Liver (tissue), 9 donors: ENCODE measurements around the gene ARHGEF4. TPM values are rescaled to one million over a fixed set of nuclear protein-coding genes. Genes with fewer than 3 reads are reported as not detected.

Source experiments
- DNase-seq: peaks from one replicate; pipeline ENCODE4 v3.0.0-alpha.2; 2017; ENCODE audit warnings: low spot score
- H3K27ac ChIP-seq, 2 donors: one replicate each; pipeline ENCODE4 v1.7.0; 2013; ENCODE audit warnings: inconsistent platforms in 2 of 2, low read length in 2 of 2, control low read depth in 1 of 2, low read depth in 1 of 2, mild to moderate bottlenecking in 1 of 2
- H3K27me3 ChIP-seq, 4 donors: one replicate each; pipeline versions ENCODE4 v1.6.1 to v1.7.0; 2013; ENCODE audit warnings: low read length in 3 of 4, inconsistent platforms in 1 of 4, mild to moderate bottlenecking in 1 of 4, moderate library complexity in 1 of 4; ENCODE audit not compliant: control insufficient read depth in 4 of 4, insufficient read depth in 4 of 4
- H3K36me3 ChIP-seq, 4 donors: one replicate each; pipeline versions ENCODE4 v1.6.1 to v1.7.0; 2013; ENCODE audit warnings: low read length in 3 of 4, mild to moderate bottlenecking in 3 of 4, low read depth in 1 of 4, moderate library complexity in 1 of 4; ENCODE audit not compliant: control insufficient read depth in 4 of 4, insufficient read depth in 3 of 4
- H3K4me1 ChIP-seq, 4 donors: one replicate each; pipeline versions ENCODE4 v1.6.1 to v1.7.0; 2013; ENCODE audit warnings: low read length in 3 of 4, mild to moderate bottlenecking in 3 of 4, moderate library complexity in 1 of 4; ENCODE audit not compliant: control insufficient read depth in 4 of 4, insufficient read depth in 4 of 4
- H3K4me3 ChIP-seq, 3 donors: one replicate each; pipeline versions ENCODE4 v1.6.1 to v1.7.0; 2013; ENCODE audit warnings: low read length in 3 of 3, control low read depth in 1 of 3, low read depth in 1 of 3, mild to moderate bottlenecking in 1 of 3
- H3K9ac ChIP-seq, 2 donors: one replicate each; pipeline ENCODE4 v1.7.0; 2013; ENCODE audit warnings: low read length in 2 of 2, mild to moderate bottlenecking in 2 of 2, moderate library complexity in 2 of 2, control low read depth in 1 of 2, low read depth in 1 of 2
- H3K9me3 ChIP-seq, 4 donors: one replicate each; pipeline versions ENCODE4 v1.6.1 to v1.7.0; 2013; ENCODE audit warnings: low read length in 3 of 4; ENCODE audit not compliant: control insufficient read depth in 4 of 4
- ATF3 ChIP-seq: IDR thresholded peaks from 2 replicates; pipeline ENCODE4 v1.6.1; 2016; ENCODE audit warnings: antibody characterized with exemption
- CTCF ChIP-seq: fragments of 150-350 bp; IDR thresholded peaks from 2 replicates; pipeline ENCODE4 v1.5.1; 2017; ENCODE audit warnings: improper control_type of control experiment, low read depth, low read length; ENCODE audit not compliant: missing input control
- EGR1 ChIP-seq, 2 donors: IDR thresholded peaks; 2 replicates each; pipeline ENCODE4 v1.6.1; 2016 to 2018; ENCODE audit warnings: antibody characterized with exemption in 2 of 2, low read depth in 2 of 2
- FOXA1 ChIP-seq: IDR thresholded peaks from 2 replicates; pipeline ENCODE4 v1.6.1; 2016; ENCODE audit warnings: antibody characterized with exemption
- FOXA2 ChIP-seq: IDR thresholded peaks from 2 replicates; pipeline ENCODE4 v1.6.1; 2016; ENCODE audit warnings: antibody characterized with exemption
- GABPA ChIP-seq, 2 donors: IDR thresholded peaks in 1 of 2; conservative IDR thresholded peaks in 1 of 2; 2 replicates each; pipeline ENCODE4 v1.6.1; 2016; ENCODE audit warnings: antibody characterized with exemption in 2 of 2, mild to moderate bottlenecking in 1 of 2, moderate library complexity in 1 of 2
- HNF4A ChIP-seq, 2 donors: conservative IDR thresholded peaks; 2 replicates each; pipeline ENCODE4 v1.6.1; 2016; ENCODE audit warnings: antibody characterized with exemption in 2 of 2, mild to moderate bottlenecking in 2 of 2
- HNF4G ChIP-seq: IDR thresholded peaks from 2 replicates; pipeline ENCODE4 v1.6.1; 2016; ENCODE audit warnings: antibody characterized with exemption
- JUND ChIP-seq, 2 donors: IDR thresholded peaks; 2 replicates each; pipeline ENCODE4 v1.6.1; 2016; ENCODE audit warnings: antibody characterized with exemption in 2 of 2
- MAX ChIP-seq: IDR thresholded peaks from 2 replicates; pipeline ENCODE4 v1.6.1; 2016; ENCODE audit warnings: antibody characterized with exemption
- NR2F2 ChIP-seq: IDR thresholded peaks from 2 replicates; pipeline ENCODE4 v1.6.1; 2016; ENCODE audit warnings: antibody characterized with exemption
- RAD21 ChIP-seq, 2 donors: IDR thresholded peaks; 2 replicates each; pipeline ENCODE4 v1.6.1; 2016; ENCODE audit warnings: antibody characterized with exemption in 2 of 2, mild to moderate bottlenecking in 2 of 2
- REST ChIP-seq: IDR thresholded peaks from 2 replicates; pipeline ENCODE4 v1.6.1; 2016; ENCODE audit warnings: antibody characterized with exemption, mild to moderate bottlenecking
- RXRA ChIP-seq, 2 donors: IDR thresholded peaks; 2 replicates each; pipeline ENCODE4 v1.6.1; 2017 to 2018; ENCODE audit warnings: antibody characterized with exemption in 2 of 2, mild to moderate bottlenecking in 1 of 2
- SP1 ChIP-seq: IDR thresholded peaks from 2 replicates; pipeline ENCODE4 v1.6.1; 2018; ENCODE audit warnings: antibody characterized with exemption, mild to moderate bottlenecking
- TAF1 ChIP-seq: conservative IDR thresholded peaks from 2 replicates; pipeline ENCODE4 v1.6.1; 2016; ENCODE audit warnings: antibody characterized with exemption, mild to moderate bottlenecking
- YY1 ChIP-seq: IDR thresholded peaks from 2 replicates; pipeline ENCODE4 v1.6.1; 2016; ENCODE audit warnings: antibody characterized with exemption, mild to moderate bottlenecking
- ZBTB33 ChIP-seq: IDR thresholded peaks from 2 replicates; pipeline ENCODE4 v1.6.1; 2016; ENCODE audit warnings: antibody characterized with exemption
- WGBS: extraction: QIAGEN DNeasy Blood & Tissue Kit; methylation state at CpG from one replicate; pipeline ENCODE4 v1.1.7; 2013; 5-methylcytosine and 5-hydroxymethylcytosine counted together
- polyA plus RNA-seq, 2 donors: library from polyadenylated mRNA; stranded (reverse) in 1 of 2; unstranded in 1 of 2; fragments of 200-250 nt in 1 of 2; fragments of >200 nt in 1 of 2; fragmentation: Nextera tagmentation in 1 of 2; extraction: Ambion mirVana in 1 of 2; gene quantifications; one replicate each; pipeline versions ENCODE4 v1.2.1 to v1.2.3, GENCODE V29; 2013 to 2015
- total RNA-seq, 2 donors: library from RNA; depleted of rRNA; stranded (reverse); fragments of >200 nt; gene quantifications; one replicate each; pipeline ENCODE4 v1.2.3, GENCODE V29; 2014
- donor health status: healthy.
- donor health status: healthy.
- donor health status: healthy.
- donor health status: healthy.
- donor health status: healthy.

Gene ARHGEF4
- total and polyA plus RNA-seq, 4 donors, result 0.08 TPM; not detected in 2

GRCh38 chr2:130891966-130892365 lies 55.3 kb downstream of the ARHGEF4 start:
- H3K4me1 ChIP-seq, result no peaks in the 10 kb centered on the region
- no peaks in the 10 kb centered on the region for H3K9me3 ChIP-seq
- H3K36me3 ChIP-seq, result no peaks in the 10 kb centered on the region
- DNase-seq, result no peak
- 79% methylated on average over 4 of the region's 4 CpGs for WGBS
- TF ChIP-seq FOXA1, result no peak
- no peak for TF ChIP-seq ZBTB33
- TF ChIP-seq YY1, result no peak
- no peak for TF ChIP-seq HNF4A (conservative IDR thresholded peaks at IDR 0.05)
- no peak for TF ChIP-seq EGR1 (IDR thresholded peaks at IDR 0.05; ENCODE audit: low read depth in 2 of 2)
- TF ChIP-seq RXRA (IDR thresholded peaks at IDR 0.05), result no peak
- no peak for TF ChIP-seq HNF4G
- no peak for TF ChIP-seq GABPA (IDR thresholded peaks at IDR 0.05 in 1 of 2, conservative IDR thresholded peaks at IDR 0.05 in 1 of 2)
- no peak for TF ChIP-seq FOXA2
- no peak for TF ChIP-seq ATF3
- TF ChIP-seq CTCF, result no peak
- no peak for TF ChIP-seq NR2F2
- no peak for TF ChIP-seq REST
- no peak for TF ChIP-seq JUND (IDR thresholded peaks at IDR 0.05)
- no peak for TF ChIP-seq RAD21 (IDR thresholded peaks at IDR 0.05)
- TF ChIP-seq TAF1, result no peak
- TF ChIP-seq SP1, result no peak
- no peak for TF ChIP-seq MAX
- H3K27ac ChIP-seq, result no peak overlapping the region
- no peaks in the 10 kb centered on the region for H3K27me3 ChIP-seq
- H3K9ac ChIP-seq, result no peak overlapping the region
- no peak overlapping the region for H3K4me3 ChIP-seq
